Panc1 (cell line): ENCODE data around the gene BLCAP. TPM values are rescaled to one million over a fixed set of nuclear protein-coding genes. Genes with fewer than 3 reads are reported as not detected.
"Not testable (repeated sequence)": the region's sequence is repeated elsewhere in the genome, so short reads cannot be mapped to it uniquely, and the experiment has no call there.

Experiments
- ATAC-seq: fragments of 200-7000 bp; cut with Tn5 transposase; 2 replicates; pipeline ENCODE4 v1.9.1; 2020; ENCODE audit warnings: mild to moderate bottlenecking, moderate library complexity
- BruUV-seq: library from RNA; stranded (reverse); fragments of 400-500 nt; replicated peaks from 2 replicates; lab custom pipeline; 2021; lab: Mats Ljungman, UMichigan
- CTCF ChIA-PET: fragments of 300-600 bp; sonication (Branson Sonifier 250); formaldehyde crosslinking; loops from one replicate; lab custom pipeline; 2022; ENCODE audit warnings: antibody characterized with exemption; lab: Charles Lee
- POLR2A ChIA-PET: fragments of 300-600 bp; sonication (Branson Sonifier 250); formaldehyde crosslinking; loops from one replicate; lab custom pipeline; 2022; ENCODE audit warnings: antibody characterized with exemption; lab: Charles Lee
- DNase-seq: peaks from one replicate; pipeline ENCODE4 v3.0.0-alpha.2; 2010; ENCODE audit warnings: low read depth, low spot score
- H3K27ac ChIP-seq: 2 replicates; pipeline ENCODE4 v1.5.1; 2011; ENCODE audit warnings: mild to moderate bottlenecking, low read length, inconsistent platforms
- H3K27me3 ChIP-seq: fragments of 200-500 bp; sonication (Bioruptor generic); 2 replicates; pipeline ENCODE4 v1.6.0; 2014; ENCODE audit warnings: low read length, inconsistent platforms; ENCODE audit not compliant: control insufficient read depth, insufficient read depth
- H3K36me3 ChIP-seq: fragments of 200-500 bp; sonication (Bioruptor generic); 2 replicates; pipeline ENCODE4 v1.5.1; 2014; ENCODE audit warnings: inconsistent platforms, mild to moderate bottlenecking, low read length, moderate library complexity; ENCODE audit not compliant: control insufficient read depth, insufficient read depth
- H3K4me1 ChIP-seq: 2 replicates; pipeline ENCODE4 v1.5.1; 2011; ENCODE audit warnings: inconsistent platforms, mild to moderate bottlenecking, low read length, moderate library complexity; ENCODE audit not compliant: control insufficient read depth, insufficient read depth
- H3K4me3 ChIP-seq, 2 experiments: 2 replicates each; pipeline ENCODE4 v1.5.1; 2011 to 2012; ENCODE audit warnings: low read depth in 2 of 2, low read length in 2 of 2, mild to moderate bottlenecking in 2 of 2, inconsistent platforms in 1 of 2, moderate library complexity in 1 of 2
- H3K9me3 ChIP-seq: fragments of 200-500 bp; sonication (Bioruptor generic); 2 replicates; pipeline ENCODE4 v1.5.1; 2014; ENCODE audit warnings: low read depth, mild to moderate bottlenecking, inconsistent platforms, low read length, moderate library complexity; ENCODE audit not compliant: control insufficient read depth, insufficient read depth
- POLR2AphosphoS5 ChIP-seq: IDR thresholded peaks from 2 replicates; pipeline ENCODE4 v1.6.1; 2012; ENCODE audit warnings: mild to moderate bottlenecking, low read depth, low read length, moderate library complexity
- SIN3A ChIP-seq: IDR thresholded peaks from 2 replicates; pipeline ENCODE4 v1.6.1; 2012; ENCODE audit warnings: low read depth, mild to moderate bottlenecking, low read length, moderate library complexity, borderline replicate concordance; ENCODE audit not compliant: insufficient read depth
- TCF7L2 ChIP-seq: IDR thresholded peaks from 2 replicates; pipeline ENCODE4 v1.6.1; 2011; ENCODE audit warnings: mild to moderate bottlenecking, low read depth, low read length, inconsistent platforms
- in situ Hi-C: cut with HindIII; loops from 2 replicates; pipeline ENCODE4 v1.10.0; 2016; ENCODE audit warnings: low sequenced_read_pairs, low pct_unique_long_range_greater_than_20kb
- intact Hi-C: fragments of 100-400 bp; cut with micrococcal nuclease; formaldehyde crosslinking; loops from one replicate; pipeline ENCODE4 v1.10.0; 2022; ENCODE audit not compliant: unreplicated experiment
- total RNA-seq: library from RNA; stranded (reverse); gene quantifications from one replicate; pipeline ENCODE4 v1.2.1, GENCODE V29; 2021; ENCODE audit not compliant: unreplicated experiment
- TF ChIP-seq, protein P1 (sequence below): fragments of 450-650 bp; IDR thresholded peaks from 2 replicates; pipeline ENCODE4 v1.5.1; 2017; ENCODE audit warnings: mild to moderate bottlenecking
- TF ChIP-seq, protein P2 (sequence below), 2 experiments: IDR thresholded peaks; 2 replicates each; pipeline ENCODE4 v1.6.1; 2011 to 2012; ENCODE audit warnings: low read depth in 2 of 2, control low read depth in 1 of 2, low read length in 1 of 2, mild to moderate bottlenecking in 1 of 2, moderate library complexity in 1 of 2; ENCODE audit not compliant: insufficient read depth in 1 of 2

BLCAP gene
- total RNA-seq, 1 experiment from 2014 or later = 50.1 TPM

DNA sequence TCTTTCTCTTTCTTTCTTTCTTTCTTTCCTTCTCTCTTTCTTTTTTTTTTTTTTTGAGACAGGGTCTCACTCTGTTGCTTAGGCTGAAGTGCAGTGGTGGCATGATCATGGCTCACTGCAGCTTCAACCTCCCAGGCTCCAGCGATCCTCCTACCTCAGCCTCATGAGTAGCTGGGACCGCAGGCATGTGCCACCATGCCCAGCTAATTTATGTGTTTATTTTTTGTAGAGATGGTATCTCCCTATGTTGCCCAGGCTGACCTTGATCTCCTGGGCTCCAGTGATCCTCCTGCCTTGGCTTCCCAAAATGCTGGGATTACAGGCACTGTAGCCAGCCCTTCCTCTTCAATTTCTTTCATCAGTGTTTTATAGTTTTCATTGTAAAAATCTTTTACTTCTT lies 24.0 kb upstream of the BLCAP start:
- H3K36me3 ChIP-seq, in situ Hi-C loops, H3K4me3 ChIP-seq, POLR2A ChIA-PET, ATAC-seq, H3K27me3 ChIP-seq, H3K9me3 ChIP-seq, BruUV-seq, H3K27ac ChIP-seq, DNase-seq, intact Hi-C loops, H3K4me1 ChIP-seq: not testable (repeated sequence)
- CTCF ChIA-PET = interaction anchor here (0.7 kb wide), 1 partner anchor 441 kb away, joined by 3 read pairs; no protein-coding TSS in a partner anchor

DNA sequence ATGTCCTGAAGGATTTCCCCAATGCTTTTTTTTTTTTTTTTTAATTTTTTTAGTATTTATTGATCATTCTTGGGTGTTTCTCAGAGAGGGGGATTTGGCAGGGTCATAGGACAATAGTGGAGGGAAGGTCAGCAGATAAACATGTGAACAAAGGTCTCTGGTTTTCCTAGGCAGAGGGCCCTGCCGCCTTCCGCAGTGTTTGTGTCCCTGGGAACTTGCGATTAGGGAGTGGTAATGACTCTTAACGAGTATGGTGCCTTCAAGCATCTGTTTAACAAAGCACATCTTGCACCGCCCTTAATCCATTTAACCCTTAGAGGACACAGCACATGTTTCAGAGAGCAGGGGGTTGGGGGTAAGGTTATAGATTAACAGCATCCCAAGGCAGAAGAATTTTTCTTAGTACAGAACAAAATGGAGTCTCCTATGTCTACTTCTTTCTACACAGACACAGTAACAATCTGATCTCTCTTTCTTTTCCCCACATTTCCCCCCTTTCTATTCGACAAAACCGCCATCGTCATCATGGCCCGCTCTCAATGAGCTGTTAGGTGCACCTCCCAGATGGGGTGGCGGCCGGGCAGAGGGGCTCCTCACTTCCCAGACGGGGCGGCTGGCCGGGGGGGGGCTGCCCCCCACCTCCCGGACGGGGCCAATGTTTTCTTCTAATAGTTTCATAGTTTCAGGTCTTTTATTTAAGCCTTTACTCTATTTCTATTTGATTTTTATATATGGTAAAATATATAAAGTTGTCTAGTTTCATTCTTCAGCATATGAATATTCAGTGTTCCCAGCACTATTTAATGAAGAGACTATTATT lies 22.6 kb upstream of the BLCAP start:
- DNase-seq, H3K27me3 ChIP-seq, BruUV-seq, intact Hi-C loops, ATAC-seq, H3K36me3 ChIP-seq, H3K27ac ChIP-seq, H3K4me1 ChIP-seq, CTCF ChIA-PET, H3K9me3 ChIP-seq, in situ Hi-C loops, H3K4me3 ChIP-seq: not testable (repeated sequence)
- POLR2A ChIA-PET = interaction anchor here (0.7 kb wide), 2 partner anchors 9 to 48 kb away, joined by 5 to 9 read pairs; no protein-coding TSS in a partner anchor

DNA sequence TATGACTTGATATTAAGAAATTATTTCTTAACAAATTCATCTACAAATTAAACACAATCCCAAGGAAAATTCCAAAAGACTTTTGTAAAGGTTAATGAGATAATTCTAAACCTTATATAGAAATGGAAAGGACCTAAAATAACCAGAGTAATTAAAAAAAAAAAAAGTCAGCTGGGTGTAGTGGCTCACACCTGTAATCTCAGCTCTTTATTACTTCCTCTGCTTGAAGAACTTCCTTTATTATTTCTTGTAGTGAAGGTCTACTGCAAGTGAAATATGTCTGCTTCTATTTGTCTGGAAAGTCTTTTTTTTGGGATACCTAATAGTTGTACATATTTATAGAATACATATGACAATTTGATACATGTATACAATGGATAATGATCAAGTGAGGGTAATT lies 20.2 kb upstream of the BLCAP start:
- Histone ChIP-seq H3K9me3 (no peaks in the 10 kb centered on the region), H3K4me3 (no peak overlapping the region), H3K27me3 (no peaks in the 10 kb centered on the region), H3K36me3 (no peaks in the 10 kb centered on the region), H3K27ac (no peak overlapping the region), H3K4me1 (no peaks in the 10 kb centered on the region; the same call in 1 of the 2 replicates)
- TF ChIP-seq SIN3A (no peak), TCF7L2 (no peak), POLR2AphosphoS5 (no peak)
- ChIA-PET POLR2A (no interaction called here), CTCF (interaction anchor here (0.6 kb wide), 1 partner anchor 476 kb away, joined by 3 read pairs; no protein-coding TSS in a partner anchor)
- intact Hi-C loops (no loop called here), in situ Hi-C loops (no loop called here)
- BruUV-seq = no TSS peak
- DNase-seq (no peak), ATAC-seq (no peak)

DNA sequence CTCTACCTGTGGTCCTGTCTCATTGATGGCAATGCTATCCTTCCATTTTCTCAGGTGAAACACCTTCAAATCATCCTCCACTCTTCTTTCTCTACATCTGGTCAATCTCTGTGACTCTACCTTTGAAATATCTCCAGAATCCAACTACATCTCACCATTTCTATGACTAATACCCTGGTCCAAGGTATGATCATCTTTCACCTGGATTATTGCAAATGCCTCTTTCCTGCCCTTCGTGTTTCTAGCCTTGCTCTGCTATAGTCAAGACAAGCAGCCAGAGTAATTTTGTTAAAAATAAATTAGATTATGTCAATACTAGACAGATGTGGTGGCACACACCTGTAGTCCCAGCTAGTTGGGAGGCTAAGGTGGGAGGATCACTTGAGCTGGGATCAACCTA lies 17.8 kb upstream of the BLCAP start:
- in situ Hi-C loops = no loop called here
- CTCF ChIA-PET = no interaction called here

More for the DNA sequence above, 17.8 kb upstream of the BLCAP start:
- no peak for ATAC-seq
- no TSS peak for BruUV-seq
- Histone ChIP-seq H3K27me3 (no peaks in the 10 kb centered on the region), H3K36me3 (no peaks in the 10 kb centered on the region), H3K9me3 (no peaks in the 10 kb centered on the region), H3K4me1 (peaks cover 7% of the 10 kb centered on the region; the same call in 1 of the 2 replicates), H3K4me3 (no peak overlapping the region), H3K27ac (no peak overlapping the region)
- intact Hi-C loops = no loop called here
- DNase-seq = no peak
- POLR2A ChIA-PET = no interaction called here
- TF ChIP-seq, protein P1, sequence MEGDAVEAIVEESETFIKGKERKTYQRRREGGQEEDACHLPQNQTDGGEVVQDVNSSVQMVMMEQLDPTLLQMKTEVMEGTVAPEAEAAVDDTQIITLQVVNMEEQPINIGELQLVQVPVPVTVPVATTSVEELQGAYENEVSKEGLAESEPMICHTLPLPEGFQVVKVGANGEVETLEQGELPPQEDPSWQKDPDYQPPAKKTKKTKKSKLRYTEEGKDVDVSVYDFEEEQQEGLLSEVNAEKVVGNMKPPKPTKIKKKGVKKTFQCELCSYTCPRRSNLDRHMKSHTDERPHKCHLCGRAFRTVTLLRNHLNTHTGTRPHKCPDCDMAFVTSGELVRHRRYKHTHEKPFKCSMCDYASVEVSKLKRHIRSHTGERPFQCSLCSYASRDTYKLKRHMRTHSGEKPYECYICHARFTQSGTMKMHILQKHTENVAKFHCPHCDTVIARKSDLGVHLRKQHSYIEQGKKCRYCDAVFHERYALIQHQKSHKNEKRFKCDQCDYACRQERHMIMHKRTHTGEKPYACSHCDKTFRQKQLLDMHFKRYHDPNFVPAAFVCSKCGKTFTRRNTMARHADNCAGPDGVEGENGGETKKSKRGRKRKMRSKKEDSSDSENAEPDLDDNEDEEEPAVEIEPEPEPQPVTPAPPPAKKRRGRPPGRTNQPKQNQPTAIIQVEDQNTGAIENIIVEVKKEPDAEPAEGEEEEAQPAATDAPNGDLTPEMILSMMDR = no peak
- TF ChIP-seq SIN3A (no peak), POLR2AphosphoS5 (no peak), TCF7L2 (no peak)
- TF ChIP-seq, protein P2, sequence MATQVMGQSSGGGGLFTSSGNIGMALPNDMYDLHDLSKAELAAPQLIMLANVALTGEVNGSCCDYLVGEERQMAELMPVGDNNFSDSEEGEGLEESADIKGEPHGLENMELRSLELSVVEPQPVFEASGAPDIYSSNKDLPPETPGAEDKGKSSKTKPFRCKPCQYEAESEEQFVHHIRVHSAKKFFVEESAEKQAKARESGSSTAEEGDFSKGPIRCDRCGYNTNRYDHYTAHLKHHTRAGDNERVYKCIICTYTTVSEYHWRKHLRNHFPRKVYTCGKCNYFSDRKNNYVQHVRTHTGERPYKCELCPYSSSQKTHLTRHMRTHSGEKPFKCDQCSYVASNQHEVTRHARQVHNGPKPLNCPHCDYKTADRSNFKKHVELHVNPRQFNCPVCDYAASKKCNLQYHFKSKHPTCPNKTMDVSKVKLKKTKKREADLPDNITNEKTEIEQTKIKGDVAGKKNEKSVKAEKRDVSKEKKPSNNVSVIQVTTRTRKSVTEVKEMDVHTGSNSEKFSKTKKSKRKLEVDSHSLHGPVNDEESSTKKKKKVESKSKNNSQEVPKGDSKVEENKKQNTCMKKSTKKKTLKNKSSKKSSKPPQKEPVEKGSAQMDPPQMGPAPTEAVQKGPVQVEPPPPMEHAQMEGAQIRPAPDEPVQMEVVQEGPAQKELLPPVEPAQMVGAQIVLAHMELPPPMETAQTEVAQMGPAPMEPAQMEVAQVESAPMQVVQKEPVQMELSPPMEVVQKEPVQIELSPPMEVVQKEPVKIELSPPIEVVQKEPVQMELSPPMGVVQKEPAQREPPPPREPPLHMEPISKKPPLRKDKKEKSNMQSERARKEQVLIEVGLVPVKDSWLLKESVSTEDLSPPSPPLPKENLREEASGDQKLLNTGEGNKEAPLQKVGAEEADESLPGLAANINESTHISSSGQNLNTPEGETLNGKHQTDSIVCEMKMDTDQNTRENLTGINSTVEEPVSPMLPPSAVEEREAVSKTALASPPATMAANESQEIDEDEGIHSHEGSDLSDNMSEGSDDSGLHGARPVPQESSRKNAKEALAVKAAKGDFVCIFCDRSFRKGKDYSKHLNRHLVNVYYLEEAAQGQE (IDR thresholded peaks at IDR 0.05; ENCODE audit: insufficient read depth in 1 of 2, low read depth in 2 of 2, low read length in 1 of 2) = no peak
